Measurements from ENCODE around the gene PYGM. TPM values are rescaled to one million over a fixed set of nuclear protein-coding genes. Genes with fewer than 3 reads are reported as not detected.

PYGM gene
- total and polyA plus RNA-seq, 2 of the 8 experiments (the other 6 are each of a cell fraction or from before 2014, with no cell fraction given): 9.6 to 10.0 TPM

- no peak overlapping the region for H2BK120ac ChIP-seq (replicated peaks; ENCODE audit: low read depth, low read length)
- no peak overlapping the region for H3K18ac ChIP-seq (ENCODE audit: extremely low read depth, low read length)
- no peak overlapping the region for H3K9ac ChIP-seq (replicated peaks in 1 of 4; ENCODE audit: extremely low read depth in 1 of 4, low read depth in 3 of 4, low read length in 3 of 4)
- H2BK20ac ChIP-seq (ENCODE audit: low read length): no peak overlapping the region
- peaks cover 21 to 37% of the 10 kb centered on the region in 2 experiments for H4K20me1 ChIP-seq (replicated peaks in 1 of 2; ENCODE audit: control insufficient read depth in 1 of 2, insufficient read depth in 2 of 2, low read length in 2 of 2)
- H2AK5ac ChIP-seq (ENCODE audit: low read depth, low read length): no peak overlapping the region
- CTCF ChIA-PET (ENCODE audit: partially characterized antibody): interaction anchor here (0.6 to 23.6 kb wide), 7 partner anchors 10 to 831 kb away, joined by 3 to 376 read pairs (median 4); partner anchors contain the start of genes RASGRP2 and SF1
- FAIRE-seq: no peak
- WGBS, 2 experiments (ENCODE audit: extremely low coverage in 1 of 2, insufficient coverage in 1 of 2, insufficient read length in 1 of 2, insufficient replicate concordance in 2 of 2, low coverage in 1 of 2, low lambda C conversion rate in 2 of 2, missing lambda C conversion rate in 1 of 2): 96% methylated on average over 5 of the region's 11 CpGs; no CpG with 5 or more reads in 1 of the 2 experiments
- no peak overlapping the region for H4K91ac ChIP-seq (replicated peaks; ENCODE audit: insufficient read length, low read length)
- no peaks in the 10 kb centered on the region for H3K23me2 ChIP-seq (ENCODE audit: low read depth, low read length)
- H2BK15ac ChIP-seq (ENCODE audit: low read length): no peak overlapping the region
- no peaks in the 10 kb centered on the region; a peak in 1 of 7 replicates for H3K27me3 ChIP-seq (replicated peaks in 1 of 4; ENCODE audit: control insufficient read depth in 3 of 4, extremely low read depth in 1 of 4, insufficient read depth in 3 of 4, low read length in 3 of 4)
- H3K56ac ChIP-seq (replicated peaks; ENCODE audit: insufficient read length, low read depth, low read length): no peak overlapping the region
- no peak overlapping the region for H2BK12ac ChIP-seq (ENCODE audit: low read depth, low read length)
- no peak overlapping the region for H3K23ac ChIP-seq (ENCODE audit: insufficient read length)
- peaks cover 49 to 84% (median 72%) of the 10 kb centered on the region in 4 experiments for H3K36me3 ChIP-seq (ENCODE audit: control insufficient read depth in 2 of 4, insufficient read depth in 4 of 4, low read length in 3 of 4)
- H3K14ac ChIP-seq (ENCODE audit: insufficient read length): no peak overlapping the region
- no peak overlapping the region for H4K8ac ChIP-seq (ENCODE audit: extremely low read depth, insufficient read depth, low read length)
- H3K4me3 ChIP-seq (ENCODE audit: extremely low read depth in 1 of 4, insufficient read depth in 2 of 4, low read depth in 3 of 4, low read length in 4 of 4): no peak overlapping the region
- peaks cover 0 to 30% of the 10 kb centered on the region in 2 experiments; a peak in 2 of 4 replicates for H3K79me2 ChIP-seq (ENCODE audit: control insufficient read depth in 1 of 2, insufficient read depth in 2 of 2, low read length in 2 of 2)
- POLR2A ChIA-PET (ENCODE audit: partially characterized antibody): interaction anchor here (0.9 to 42.9 kb wide), 3 partner anchors 1 to 19 kb away, joined by 3 to 1087 read pairs (median 1087); partner anchors contain the start of genes PYGM, RASGRP2 and SF1
- peaks cover 20 to 48% (median 40%) of the 10 kb centered on the region in 4 experiments for H3K4me1 ChIP-seq (replicated peaks in 1 of 4; ENCODE audit: control insufficient read depth in 3 of 4, insufficient read depth in 4 of 4, low read length in 3 of 4)
- H2AFZ ChIP-seq (ENCODE audit: low read length): no peak overlapping the region
- no peak overlapping the region for H4K5ac ChIP-seq (ENCODE audit: insufficient read length, low read depth, low read length)
- H3K4me2 ChIP-seq (ENCODE audit: insufficient read depth in 1 of 2, low read depth in 2 of 2, low read length in 2 of 2): no peak overlapping the region
- H3K4ac ChIP-seq (replicated peaks; ENCODE audit: insufficient read length, low read depth, low read length): no peak overlapping the region
- H3K9me3 ChIP-seq (ENCODE audit: insufficient read depth in 2 of 2, low read depth in 1 of 2, low read length in 1 of 2): no peaks in the 10 kb centered on the region
- no peak for DNase-seq (ENCODE audit: low read depth in 1 of 2, low spot score in 2 of 2)
- peaks cover 3% of the 10 kb centered on the region for H3K79me1 ChIP-seq (ENCODE audit: low read depth, low read length)
- H3K27ac ChIP-seq (ENCODE audit: low read depth, low read length): peak overlapping the region; percentile 0; the same call in 1 of the 2 replicates
- H2BK5ac ChIP-seq (ENCODE audit: low read depth, low read length): peak overlapping the region; percentile 20; the same call in 1 of the 2 replicates
- no peak for TF ChIP-seq TEAD4 (IDR thresholded peaks at IDR 0.05; ENCODE audit: low read depth, low read length)
- no peak for TF ChIP-seq BACH1 (IDR thresholded peaks at IDR 0.05; ENCODE audit: low read length)
- TF ChIP-seq TCF12 (IDR thresholded peaks at IDR 0.05; ENCODE audit: low read depth, low read length): no peak
- no peak for TF ChIP-seq E2F6 (IDR thresholded peaks at IDR 0.05)
- no peak for TF ChIP-seq RFX5 (IDR thresholded peaks at IDR 0.05; ENCODE audit: borderline replicate concordance, low read depth, low read length)
- no peak for TF ChIP-seq ATF3 (IDR thresholded peaks at IDR 0.05; ENCODE audit: insufficient read depth, low read depth, low read length)
- TF ChIP-seq MAX (IDR thresholded peaks at IDR 0.05): no peak
- TF ChIP-seq SP2 (IDR thresholded peaks at IDR 0.05; ENCODE audit: low read length): no peak
- no peak for TF ChIP-seq CBX8 (IDR thresholded peaks at IDR 0.05; ENCODE audit: borderline replicate concordance, low read depth, low read length)
- TF ChIP-seq SIN3A (conservative IDR thresholded peaks at IDR 0.05 in 1 of 2, IDR thresholded peaks at IDR 0.05 in 1 of 2; ENCODE audit: low read depth in 1 of 2, low read length in 2 of 2): no peak
- no peak for TF ChIP-seq NANOG (IDR thresholded peaks at IDR 0.05; ENCODE audit: insufficient read depth, low read depth, low read length, poor library complexity, severe bottlenecking)
- no peak for TF ChIP-seq CHD2 (IDR thresholded peaks at IDR 0.05; ENCODE audit: low read length)
These were observed 7.1 kb upstream of the PYGM start for GRCh38 chr11:64766881-64767280.
